SH-SY5Y (cell line): ENCODE measurements around the gene DNER.
A peak's percentile ranks its signal among the peaks of the same experiment; 100 is the strongest.

Experiments
- GATA2 ChIP-seq: IDR thresholded peaks from 2 replicates; pipeline ENCODE4 v1.6.1; 2011; ENCODE audit warnings: mild to moderate bottlenecking, low read depth, low read length
- GATA3 ChIP-seq: IDR thresholded peaks from 2 replicates; pipeline ENCODE4 v1.6.1; 2011; ENCODE audit warnings: low read depth, mild to moderate bottlenecking, low read length, moderate library complexity

DNER gene

GRCh38 chr2:229346816-229347540, 367.4 kb downstream of the DNER start:
- TF ChIP-seq GATA2 (no peak), GATA3 (no peak)

- TF ChIP-seq GATA3 (no peak), GATA2 (no peak)
Measured at GRCh38 chr2:229344955-229345354, 369.4 kb downstream of the DNER start.

- TF ChIP-seq GATA2 (no peak), GATA3 (no peak)
Measured at GRCh38 chr2:229344151-229344551, 370.2 kb downstream of the DNER start.

- no peak for TF ChIP-seq GATA3
- no peak for TF ChIP-seq GATA2
Measured at GRCh38 chr2:229343661-229344060, 370.7 kb downstream of the DNER start.

- TF ChIP-seq GATA2: no peak
- no peak for TF ChIP-seq GATA3
Measured at GRCh38 chr2:229342376-229342775, 372.0 kb downstream of the DNER start.

- TF ChIP-seq GATA2: no peak
- no peak for TF ChIP-seq GATA3
Measured at GRCh38 chr2:229340086-229340760, 374.1 kb downstream of the DNER start.

- TF ChIP-seq GATA3 (no peak), GATA2 (no peak)
Measured at GRCh38 chr2:229339618-229340017, 374.7 kb downstream of the DNER start.

- TF ChIP-seq GATA2 (peak; percentile 37), GATA3 (no peak)
Measured at GRCh38 chr2:229335877-229336346, 378.4 kb downstream of the DNER start.

GRCh38 chr2:229335330-229335729, 379.0 kb downstream of the DNER start:
- TF ChIP-seq GATA2 (no peak), GATA3 (no peak)

GRCh38 chr2:229330952-229331351, 383.4 kb downstream of the DNER start:
- TF ChIP-seq GATA2 (no peak), GATA3 (no peak)

GRCh38 chr2:229319558-229319957, 394.8 kb downstream of the DNER start:
- TF ChIP-seq GATA3: no peak
- no peak for TF ChIP-seq GATA2

GRCh38 chr2:229314117-229314516, 400.2 kb downstream of the DNER start:
- TF ChIP-seq GATA3 (no peak), GATA2 (no peak)

GRCh38 chr2:229313591-229313990, 400.8 kb downstream of the DNER start:
- no peak for TF ChIP-seq GATA3
- no peak for TF ChIP-seq GATA2
